Gastroesophageal sphincter (tissue), 4 donors: ENCODE data around the gene LIAS. TPM values are rescaled to one million over a fixed set of nuclear protein-coding genes. Genes with fewer than 3 reads are reported as not detected.

Experiments
- ATAC-seq: fragments of 150-250 bp; one replicate; pipeline ENCODE4 v1.9.1; 2016; ENCODE audit warnings: mild to moderate bottlenecking, moderate library complexity
- H3K27ac ChIP-seq, 4 donors: fragments of 200-600 bp; sonication (generic) in 3 of 4; 1 replicate in 3 of 4; 2 replicates in 1 of 4; pipeline ENCODE4 v1.5.1; 2016 to 2019
- H3K27me3 ChIP-seq: fragments of 200-600 bp; sonication (generic); one replicate; pipeline ENCODE4 v1.5.1; 2019
- H3K36me3 ChIP-seq, 2 donors: fragments of 200-600 bp; sonication (generic); one replicate each; pipeline ENCODE4 v1.5.1; 2019; ENCODE audit warnings: control low read depth in 1 of 2
- H3K4me1 ChIP-seq, 3 donors: fragments of 200-600 bp; sonication (generic); 1 replicate in 2 of 3; 2 replicates in 1 of 3; pipeline ENCODE4 v1.5.1; 2016 to 2019; ENCODE audit warnings: control low read depth in 2 of 3
- H3K4me3 ChIP-seq, 2 donors: fragments of 200-600 bp; sonication (generic); one replicate each; pipeline ENCODE4 v1.5.1; 2019; ENCODE audit warnings: mild to moderate bottlenecking in 1 of 2, moderate library complexity in 1 of 2
- H3K9me3 ChIP-seq, 3 donors: fragments of 200-600 bp; sonication (generic); one replicate each; pipeline ENCODE4 v1.5.1; 2017 to 2019; ENCODE audit warnings: control low read depth in 2 of 3
- EP300 ChIP-seq: sonication (generic); formaldehyde crosslinking; IDR thresholded peaks from one replicate; pipeline ENCODE4 v1.6.1; 2017; ENCODE audit warnings: antibody characterized with exemption, mild to moderate bottlenecking
- POLR2A ChIP-seq, 2 donors: fragments of 450-650 bp; IDR thresholded peaks; one replicate each; pipeline ENCODE4 v1.6.1; 2017; ENCODE audit warnings: antibody characterized with exemption in 2 of 2, mild to moderate bottlenecking in 2 of 2, moderate library complexity in 1 of 2
- POLR2AphosphoS5 ChIP-seq: sonication (generic); formaldehyde crosslinking; IDR thresholded peaks from one replicate; pipeline ENCODE4 v1.6.1; 2017; ENCODE audit warnings: antibody characterized with exemption
- WGBS, 2 donors: methylation state at CpG; one replicate each; pipeline ENCODE4 v1.1.5; 2018; ENCODE audit warnings: low coverage in 1 of 2; 5-methylcytosine and 5-hydroxymethylcytosine counted together
- total RNA-seq, 4 donors: library from RNA; depleted of rRNA; stranded (reverse); fragments of >200 nt; gene quantifications; one replicate each; pipeline ENCODE4 v1.1.0, GENCODE V29; 2016
- TF ChIP-seq, protein P1 (sequence below), 4 experiments: fragments of 200-600 bp in 2 of 4; fragments of 450-650 bp in 2 of 4; sonication (generic) in 1 of 4; IDR thresholded peaks; one replicate each; pipeline ENCODE4 v1.5.1; 2017 to 2019; ENCODE audit warnings: antibody characterized with exemption in 4 of 4, mild to moderate bottlenecking in 2 of 4, moderate library complexity in 2 of 4

Gene LIAS
- total RNA-seq, 4 donors from 2014 or later = 7.8 to 16.8 (median 9.9) TPM

DNA sequence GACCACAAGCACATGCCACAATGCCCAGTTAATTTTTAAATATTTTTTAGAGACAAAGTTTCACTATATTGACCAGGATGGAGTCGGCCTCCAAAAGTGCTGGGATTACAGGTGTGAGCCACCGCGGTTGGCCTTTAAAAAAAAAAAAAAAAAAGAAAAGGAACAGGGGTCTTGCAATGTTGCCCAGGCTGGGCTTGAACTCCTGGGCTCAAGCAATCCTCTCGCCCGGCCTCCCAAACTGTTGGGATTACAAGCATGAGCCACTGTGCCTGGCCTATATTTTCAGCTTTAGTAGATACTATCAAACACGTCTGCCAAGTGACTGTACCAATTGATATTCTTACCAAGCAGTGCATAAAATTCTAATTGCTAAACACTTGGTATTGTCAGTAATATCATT, 59.6 kb downstream of the LIAS start:
- H3K27ac ChIP-seq = no peak overlapping the region
- ATAC-seq = no peak
- H3K9me3 ChIP-seq = no peaks in the 10 kb centered on the region
- H3K4me3 ChIP-seq = no peak overlapping the region
- 94 to 98% methylated on average over 5 of the region's 6 CpGs for WGBS, 2 donors
- no peak for TF ChIP-seq POLR2AphosphoS5
- TF ChIP-seq POLR2A (IDR thresholded peaks at IDR 0.05) = no peak
- TF ChIP-seq, protein P1, sequence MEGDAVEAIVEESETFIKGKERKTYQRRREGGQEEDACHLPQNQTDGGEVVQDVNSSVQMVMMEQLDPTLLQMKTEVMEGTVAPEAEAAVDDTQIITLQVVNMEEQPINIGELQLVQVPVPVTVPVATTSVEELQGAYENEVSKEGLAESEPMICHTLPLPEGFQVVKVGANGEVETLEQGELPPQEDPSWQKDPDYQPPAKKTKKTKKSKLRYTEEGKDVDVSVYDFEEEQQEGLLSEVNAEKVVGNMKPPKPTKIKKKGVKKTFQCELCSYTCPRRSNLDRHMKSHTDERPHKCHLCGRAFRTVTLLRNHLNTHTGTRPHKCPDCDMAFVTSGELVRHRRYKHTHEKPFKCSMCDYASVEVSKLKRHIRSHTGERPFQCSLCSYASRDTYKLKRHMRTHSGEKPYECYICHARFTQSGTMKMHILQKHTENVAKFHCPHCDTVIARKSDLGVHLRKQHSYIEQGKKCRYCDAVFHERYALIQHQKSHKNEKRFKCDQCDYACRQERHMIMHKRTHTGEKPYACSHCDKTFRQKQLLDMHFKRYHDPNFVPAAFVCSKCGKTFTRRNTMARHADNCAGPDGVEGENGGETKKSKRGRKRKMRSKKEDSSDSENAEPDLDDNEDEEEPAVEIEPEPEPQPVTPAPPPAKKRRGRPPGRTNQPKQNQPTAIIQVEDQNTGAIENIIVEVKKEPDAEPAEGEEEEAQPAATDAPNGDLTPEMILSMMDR (IDR thresholded peaks at IDR 0.05) = no peak
- no peak for TF ChIP-seq EP300
- H3K36me3 ChIP-seq = peaks cover 0 to 59% of the 10 kb centered on the region in 2 donors
- H3K4me1 ChIP-seq = peaks cover 0 to 7% (median 0%) of the 10 kb centered on the region in 3 donors
- no peaks in the 10 kb centered on the region for H3K27me3 ChIP-seq

DNA sequence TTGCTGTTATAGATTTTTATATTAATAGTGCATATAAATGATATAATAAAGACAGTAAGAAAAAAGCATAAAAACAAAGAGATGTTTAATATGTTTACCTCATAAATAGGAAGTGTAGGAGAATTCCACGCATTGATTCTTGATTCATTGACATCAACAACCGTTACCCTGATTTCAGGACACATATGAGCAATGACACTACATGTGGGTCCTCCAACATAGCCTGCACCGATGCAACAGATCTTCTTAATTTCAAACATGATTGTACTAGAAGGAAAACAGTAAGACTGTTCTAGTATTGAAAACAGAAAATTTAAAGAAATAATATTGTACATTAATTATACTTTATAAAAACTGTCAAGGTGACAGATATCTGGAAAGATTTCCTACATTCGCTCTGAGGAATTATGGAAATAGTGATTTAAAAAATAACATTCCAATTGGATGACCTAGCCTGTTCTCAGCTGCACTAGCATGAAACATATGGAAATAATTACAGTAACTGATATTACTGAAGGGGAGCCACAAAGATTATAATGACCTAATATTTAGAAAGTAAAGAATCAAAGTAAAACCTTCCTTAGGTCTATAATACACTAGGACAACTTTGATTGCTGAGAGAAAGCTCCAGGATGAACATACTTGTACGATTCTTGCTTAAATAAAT, 62.5 kb downstream of the LIAS start:
- no peak for ATAC-seq
- Histone ChIP-seq H3K4me3 (no peak overlapping the region), H3K27ac (no peak overlapping the region)

DNA sequence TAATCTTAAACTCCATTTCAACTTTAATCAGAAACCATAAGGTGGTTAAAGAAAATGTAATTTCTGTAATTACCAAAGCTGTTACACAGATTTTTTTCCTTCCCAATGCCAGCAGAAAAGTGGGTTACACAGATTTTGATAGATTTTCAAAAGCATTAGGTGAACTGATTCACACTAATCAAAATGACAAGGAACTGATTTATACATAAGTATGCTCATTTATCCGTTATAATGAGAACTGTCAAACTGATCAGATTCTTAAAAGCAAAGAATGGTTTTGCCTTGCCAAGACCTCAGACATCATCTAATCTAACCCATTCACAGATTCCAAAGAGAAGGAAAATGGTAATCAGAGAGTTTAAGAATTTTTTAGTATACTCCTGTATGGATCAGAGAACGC, 63.2 kb downstream of the LIAS start:
- ATAC-seq = no peak
- no peak overlapping the region for H3K4me3 ChIP-seq
- TF ChIP-seq POLR2AphosphoS5 (no peak), POLR2A (IDR thresholded peaks at IDR 0.05) (no peak), EP300 (no peak)
- TF ChIP-seq, protein P1 (IDR thresholded peaks at IDR 0.05) = no peak
- H3K9me3 ChIP-seq = no peaks in the 10 kb centered on the region
- no peak overlapping the region for H3K27ac ChIP-seq
- peaks cover 0 to 27% (median 0%) of the 10 kb centered on the region in 3 donors for H3K4me1 ChIP-seq
- H3K27me3 ChIP-seq = no peaks in the 10 kb centered on the region
- 62 to 72% methylated on average over 2 of the region's 2 CpGs for WGBS, 2 donors
- H3K36me3 ChIP-seq = peaks cover 0 to 37% of the 10 kb centered on the region in 2 donors

More for the DNA sequence above, 62.5 kb downstream of the LIAS start:
- H3K9me3 ChIP-seq = no peaks in the 10 kb centered on the region
- no peak for TF ChIP-seq EP300
- TF ChIP-seq POLR2A (IDR thresholded peaks at IDR 0.05) = no peak
- TF ChIP-seq, protein P1 (IDR thresholded peaks at IDR 0.05) = no peak
- H3K4me1 ChIP-seq = peaks cover 0 to 26% (median 0%) of the 10 kb centered on the region in 3 donors
- no peaks in the 10 kb centered on the region for H3K27me3 ChIP-seq
- H3K36me3 ChIP-seq = peaks cover 0 to 38% of the 10 kb centered on the region in 2 donors
- WGBS, 2 donors = 53 to 56% methylated on average over 5 of the region's 5 CpGs

DNA sequence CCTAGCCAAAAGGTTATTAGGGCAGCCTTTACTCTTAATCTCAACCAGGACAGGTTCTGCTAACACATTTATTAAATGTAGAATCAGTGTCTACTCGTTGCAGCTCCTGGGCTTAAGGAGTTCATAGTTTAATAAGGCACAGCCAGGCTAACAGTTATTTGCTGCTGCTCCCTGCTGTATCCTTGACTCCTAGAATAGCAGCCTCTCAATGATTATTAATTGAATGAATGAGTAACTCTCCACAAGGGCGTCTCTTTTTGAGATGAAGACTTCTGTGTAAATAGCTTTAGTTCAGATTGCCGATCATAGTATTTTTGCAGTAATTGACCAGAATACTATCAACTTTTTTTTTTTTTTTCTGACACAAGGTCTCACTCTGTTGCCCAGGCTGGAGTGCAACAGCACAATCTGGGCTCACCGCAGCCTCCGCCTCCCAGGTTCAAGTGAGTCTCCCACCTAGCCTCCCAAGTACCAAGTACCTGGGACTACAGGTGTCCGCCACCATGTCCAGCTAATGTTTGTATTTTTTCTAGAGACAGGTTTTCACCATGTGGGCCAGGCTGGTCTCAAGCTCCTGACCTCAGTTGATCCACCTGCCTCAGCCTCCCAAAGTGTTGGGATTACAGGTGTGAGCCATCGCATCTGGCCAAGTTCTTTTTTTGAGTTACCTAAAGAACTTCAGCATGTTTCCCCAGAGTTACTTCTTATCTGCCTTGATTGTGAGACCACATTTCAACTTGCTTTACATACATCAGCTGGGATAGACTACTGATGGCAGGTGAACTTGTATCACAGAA, 65.5 kb downstream of the LIAS start:
- WGBS, 2 donors = 72 to 88% methylated on average over 5 to 7 of the region's 7 CpGs
- H3K36me3 ChIP-seq = peaks cover 0 to 14% of the 10 kb centered on the region in 2 donors
- no peak overlapping the region for H3K4me3 ChIP-seq
- no peaks in the 10 kb centered on the region for H3K9me3 ChIP-seq
- H3K27ac ChIP-seq = no peak overlapping the region
- no peaks in the 10 kb centered on the region for H3K27me3 ChIP-seq
- TF ChIP-seq POLR2AphosphoS5 (no peak), EP300 (no peak), POLR2A (IDR thresholded peaks at IDR 0.05) (no peak)
- TF ChIP-seq, protein P1 (IDR thresholded peaks at IDR 0.05) = no peak
- no peak for ATAC-seq
- peaks cover 0 to 40% (median 8%) of the 10 kb centered on the region in 3 donors for H3K4me1 ChIP-seq
